Measurements from ENCODE around the gene CPTP.

DNA sequence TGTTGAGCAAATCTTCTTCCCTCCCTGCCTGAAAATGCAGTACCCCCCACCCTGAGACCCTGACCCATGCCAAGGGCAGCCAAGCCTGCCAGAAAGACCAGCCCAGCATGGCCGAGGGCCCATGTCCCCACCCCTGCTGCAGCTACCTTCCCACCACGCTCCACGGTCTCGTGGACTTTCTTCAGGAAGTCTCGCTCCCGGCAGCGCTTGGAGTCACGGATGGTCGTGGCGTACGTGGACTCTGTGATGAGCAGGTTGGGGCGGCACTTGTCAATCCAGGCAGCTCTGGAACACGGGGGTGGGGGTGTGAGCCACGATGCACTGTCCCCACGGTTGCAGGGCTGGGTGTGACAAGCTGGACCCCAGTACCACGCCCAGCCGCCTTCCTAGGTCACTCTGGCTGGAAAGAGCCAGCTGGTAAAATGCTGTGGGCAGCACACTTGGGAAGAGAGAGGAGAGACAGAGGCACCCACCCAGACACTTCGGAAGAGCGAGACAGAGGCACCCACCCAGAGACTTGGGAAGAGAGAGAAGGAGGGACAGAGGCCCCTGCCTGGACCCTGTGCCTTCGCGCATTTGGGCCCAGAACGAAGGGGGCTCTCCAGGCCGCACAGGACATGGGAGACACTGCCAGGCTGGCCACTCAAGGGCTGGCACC is 9.8 kb upstream of the CPTP start:
- TF ChIP-seq, protein P1, sequence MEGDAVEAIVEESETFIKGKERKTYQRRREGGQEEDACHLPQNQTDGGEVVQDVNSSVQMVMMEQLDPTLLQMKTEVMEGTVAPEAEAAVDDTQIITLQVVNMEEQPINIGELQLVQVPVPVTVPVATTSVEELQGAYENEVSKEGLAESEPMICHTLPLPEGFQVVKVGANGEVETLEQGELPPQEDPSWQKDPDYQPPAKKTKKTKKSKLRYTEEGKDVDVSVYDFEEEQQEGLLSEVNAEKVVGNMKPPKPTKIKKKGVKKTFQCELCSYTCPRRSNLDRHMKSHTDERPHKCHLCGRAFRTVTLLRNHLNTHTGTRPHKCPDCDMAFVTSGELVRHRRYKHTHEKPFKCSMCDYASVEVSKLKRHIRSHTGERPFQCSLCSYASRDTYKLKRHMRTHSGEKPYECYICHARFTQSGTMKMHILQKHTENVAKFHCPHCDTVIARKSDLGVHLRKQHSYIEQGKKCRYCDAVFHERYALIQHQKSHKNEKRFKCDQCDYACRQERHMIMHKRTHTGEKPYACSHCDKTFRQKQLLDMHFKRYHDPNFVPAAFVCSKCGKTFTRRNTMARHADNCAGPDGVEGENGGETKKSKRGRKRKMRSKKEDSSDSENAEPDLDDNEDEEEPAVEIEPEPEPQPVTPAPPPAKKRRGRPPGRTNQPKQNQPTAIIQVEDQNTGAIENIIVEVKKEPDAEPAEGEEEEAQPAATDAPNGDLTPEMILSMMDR (IDR thresholded peaks at IDR 0.05; ENCODE audit: poor library complexity, severe bottlenecking) = no peak
- TF ChIP-seq EZH2 (IDR thresholded peaks at IDR 0.05; ENCODE audit: borderline replicate concordance, insufficient read depth, low read length, poor library complexity, severe bottlenecking) (no peak), TAF1 (IDR thresholded peaks at IDR 0.05; ENCODE audit: low read depth) (no peak), POLR2AphosphoS5 (IDR thresholded peaks at IDR 0.05) (no peak), EP300 (conservative IDR thresholded peaks at IDR 0.05; ENCODE audit: poor library complexity, severe bottlenecking) (no peak)
- TF ChIP-seq, protein P2, sequence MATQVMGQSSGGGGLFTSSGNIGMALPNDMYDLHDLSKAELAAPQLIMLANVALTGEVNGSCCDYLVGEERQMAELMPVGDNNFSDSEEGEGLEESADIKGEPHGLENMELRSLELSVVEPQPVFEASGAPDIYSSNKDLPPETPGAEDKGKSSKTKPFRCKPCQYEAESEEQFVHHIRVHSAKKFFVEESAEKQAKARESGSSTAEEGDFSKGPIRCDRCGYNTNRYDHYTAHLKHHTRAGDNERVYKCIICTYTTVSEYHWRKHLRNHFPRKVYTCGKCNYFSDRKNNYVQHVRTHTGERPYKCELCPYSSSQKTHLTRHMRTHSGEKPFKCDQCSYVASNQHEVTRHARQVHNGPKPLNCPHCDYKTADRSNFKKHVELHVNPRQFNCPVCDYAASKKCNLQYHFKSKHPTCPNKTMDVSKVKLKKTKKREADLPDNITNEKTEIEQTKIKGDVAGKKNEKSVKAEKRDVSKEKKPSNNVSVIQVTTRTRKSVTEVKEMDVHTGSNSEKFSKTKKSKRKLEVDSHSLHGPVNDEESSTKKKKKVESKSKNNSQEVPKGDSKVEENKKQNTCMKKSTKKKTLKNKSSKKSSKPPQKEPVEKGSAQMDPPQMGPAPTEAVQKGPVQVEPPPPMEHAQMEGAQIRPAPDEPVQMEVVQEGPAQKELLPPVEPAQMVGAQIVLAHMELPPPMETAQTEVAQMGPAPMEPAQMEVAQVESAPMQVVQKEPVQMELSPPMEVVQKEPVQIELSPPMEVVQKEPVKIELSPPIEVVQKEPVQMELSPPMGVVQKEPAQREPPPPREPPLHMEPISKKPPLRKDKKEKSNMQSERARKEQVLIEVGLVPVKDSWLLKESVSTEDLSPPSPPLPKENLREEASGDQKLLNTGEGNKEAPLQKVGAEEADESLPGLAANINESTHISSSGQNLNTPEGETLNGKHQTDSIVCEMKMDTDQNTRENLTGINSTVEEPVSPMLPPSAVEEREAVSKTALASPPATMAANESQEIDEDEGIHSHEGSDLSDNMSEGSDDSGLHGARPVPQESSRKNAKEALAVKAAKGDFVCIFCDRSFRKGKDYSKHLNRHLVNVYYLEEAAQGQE (IDR thresholded peaks at IDR 0.05; ENCODE audit: borderline replicate concordance) = no peak

Data from neural cell (in vitro differentiated cells).